ENCODE measurements around the gene NBEAL1.
A peak's percentile ranks its signal among the peaks of the same experiment; 100 is the strongest.
"Not testable (repeated sequence)": the region's sequence is repeated elsewhere in the genome, so short reads cannot be mapped to it uniquely, and the experiment has no call there.

Gene NBEAL1

GRCh38 chr2:203252818-203253217 is 238.1 kb downstream of the NBEAL1 start:
- TF ChIP-seq GATA1 (IDR thresholded peaks at IDR 0.05; ENCODE audit: low read depth, low read length): no peak
- TF ChIP-seq POLR2A (IDR thresholded peaks at IDR 0.05; ENCODE audit: low read length): no peak
- DNase-seq: no peak

DNA sequence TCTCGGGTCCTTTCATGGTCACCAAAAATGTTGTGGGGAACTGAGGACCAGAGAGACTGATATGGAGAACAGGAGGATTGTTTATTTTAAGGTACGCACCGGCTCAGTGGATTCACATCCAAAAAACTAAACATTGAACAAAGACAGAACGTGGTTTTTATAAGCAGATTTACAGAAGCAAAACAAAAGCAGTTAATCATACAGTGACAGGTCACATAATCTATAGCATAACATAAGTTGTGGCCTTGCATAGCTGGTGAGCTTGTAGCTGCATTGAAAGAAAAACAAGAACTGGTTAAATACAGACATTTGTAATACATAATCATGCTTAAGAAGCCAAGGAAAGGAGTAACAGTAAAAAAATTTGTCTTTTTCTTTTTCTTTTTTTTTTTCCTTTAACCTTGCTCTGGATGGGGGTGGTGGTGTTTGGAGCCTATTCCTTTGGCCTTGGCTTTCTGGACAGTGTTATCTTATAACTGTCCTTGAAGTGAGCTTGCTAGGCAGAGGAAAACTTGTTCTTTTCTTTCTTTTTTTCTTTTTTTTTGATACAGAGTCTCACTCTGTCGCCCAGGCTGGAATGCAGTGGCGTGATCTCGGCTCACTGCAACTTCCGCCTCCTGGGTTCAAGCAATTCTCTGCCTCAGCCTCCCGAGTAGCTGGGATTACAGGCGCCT is 238.9 kb downstream of the NBEAL1 start:
- not testable (repeated sequence) for DNase-seq

DNA sequence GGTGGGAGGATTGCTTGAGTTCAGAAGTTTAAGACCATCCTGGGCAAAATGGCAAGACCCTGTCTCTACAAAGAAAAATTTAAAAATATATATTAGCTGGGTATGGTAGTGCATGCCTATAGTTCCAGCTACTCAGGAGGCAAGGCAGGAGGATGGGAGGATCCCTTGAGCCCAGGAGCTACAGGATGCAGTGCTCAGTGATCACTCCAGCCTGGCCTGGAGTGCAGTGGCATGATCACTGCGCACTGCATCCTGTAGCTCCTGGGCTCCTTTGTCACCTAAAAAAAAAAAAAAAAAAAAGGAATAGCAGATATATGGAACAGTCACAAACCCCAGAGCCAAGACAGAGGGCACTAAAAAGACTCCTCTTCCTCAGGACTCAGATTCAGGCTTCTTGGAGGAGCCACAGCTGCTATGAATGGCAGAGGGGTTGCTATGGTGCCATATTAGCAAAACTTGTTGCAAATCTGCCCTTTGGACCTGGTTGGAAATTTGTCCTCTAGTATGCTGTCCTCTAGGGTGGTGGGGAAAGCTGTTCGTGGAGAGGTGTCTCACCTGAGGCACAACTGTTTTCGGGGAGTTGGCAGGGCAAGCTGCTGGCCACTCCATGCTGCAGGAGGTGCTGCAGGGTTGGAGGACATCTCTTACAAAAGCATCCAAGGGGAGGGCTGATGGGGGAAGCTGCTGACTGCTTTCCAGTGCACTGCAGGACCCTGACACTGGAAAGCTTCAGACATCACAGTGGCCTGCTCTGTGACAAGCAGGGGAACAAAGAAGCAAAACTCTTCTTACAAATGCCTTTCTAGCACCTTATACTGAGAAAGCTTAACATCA is 246.9 kb downstream of the NBEAL1 start:
- TF ChIP-seq POLR2A (IDR thresholded peaks at IDR 0.05; ENCODE audit: low read length) (no peak), GATA1 (IDR thresholded peaks at IDR 0.05; ENCODE audit: low read depth, low read length) (no peak)

More for the DNA sequence above, 246.9 kb downstream of the NBEAL1 start:
- peak in 1 of 2 experiments; percentile 13 for DNase-seq

Data from erythroblast (primary cell).